Activated T-cell treated with anti-CD3 and anti-CD28 coated beads, Interleukin-2, amount 50 U/mL, for 24 hours (primary cell): Measurements from ENCODE around the gene BDH1.
"Not testable (repeated sequence)": the region's sequence is repeated elsewhere in the genome, so short reads cannot be mapped to it uniquely, and the experiment has no call there.

Source experiments
- DNase-seq: peaks from one replicate; pipeline ENCODE4 v3.0.0-alpha.2; 2020
- H3K27ac Mint-ChIP-seq: 2 replicates; pipeline ENCODE4 v1.8.0; 2020; ENCODE audit warnings: mild to moderate bottlenecking, mixed read lengths
- H3K27me3 Mint-ChIP-seq: 2 replicates; pipeline ENCODE4 v1.8.0; 2020; ENCODE audit warnings: mixed read lengths
- H3K36me3 Mint-ChIP-seq: 2 replicates; pipeline ENCODE4 v1.8.0; 2020; ENCODE audit warnings: low read depth, mixed read lengths
- H3K4me1 Mint-ChIP-seq: 2 replicates; pipeline ENCODE4 v1.8.0; 2020; ENCODE audit warnings: low read depth, mixed read lengths
- H3K4me3 Mint-ChIP-seq: 2 replicates; pipeline ENCODE4 v1.8.0; 2020; ENCODE audit warnings: mild to moderate bottlenecking, moderate library complexity, mixed read lengths
- H3K9me3 Mint-ChIP-seq: 2 replicates; pipeline ENCODE4 v1.8.0; 2020; ENCODE audit warnings: mixed read lengths

BDH1 gene

GRCh38 chr3:197490098-197491058, 65.4 kb downstream of the BDH1 start:
- Mint-ChIP-seq H3K4me3 (no peak overlapping the region), H3K27ac (no peak overlapping the region), H3K27me3 (no peaks in the 10 kb centered on the region)

GRCh38 chr3:197487911-197488391, 67.8 kb downstream of the BDH1 start:
- Mint-ChIP-seq H3K27ac (no peak overlapping the region), H3K4me3 (no peak overlapping the region), H3K9me3 (no peaks in the 10 kb centered on the region), H3K27me3 (no peaks in the 10 kb centered on the region), H3K36me3 (no peaks in the 10 kb centered on the region), H3K4me1 (no peaks in the 10 kb centered on the region)
- no peak for DNase-seq

More at GRCh38 chr3:197490098-197491058, 65.4 kb downstream of the BDH1 start:
- no peak for DNase-seq
- Mint-ChIP-seq H3K4me1 (no peaks in the 10 kb centered on the region), H3K36me3 (no peaks in the 10 kb centered on the region), H3K9me3 (no peaks in the 10 kb centered on the region)

GRCh38 chr3:197486861-197487260, 68.9 kb downstream of the BDH1 start:
- H3K36me3 Mint-ChIP-seq, result no peaks in the 10 kb centered on the region
- H3K4me3 Mint-ChIP-seq, result no peak overlapping the region
- no peak for DNase-seq
- H3K9me3 Mint-ChIP-seq, result no peaks in the 10 kb centered on the region
- no peak overlapping the region for H3K27ac Mint-ChIP-seq
- H3K27me3 Mint-ChIP-seq, result no peaks in the 10 kb centered on the region
- H3K4me1 Mint-ChIP-seq, result no peaks in the 10 kb centered on the region

GRCh38 chr3:197485143-197485542, 70.6 kb downstream of the BDH1 start:
- Mint-ChIP-seq H3K9me3 (no peaks in the 10 kb centered on the region), H3K4me3 (no peak overlapping the region), H3K4me1 (no peaks in the 10 kb centered on the region), H3K36me3 (no peaks in the 10 kb centered on the region), H3K27me3 (no peaks in the 10 kb centered on the region), H3K27ac (no peak overlapping the region)
- no peak for DNase-seq

- H3K4me3 Mint-ChIP-seq, result no peak overlapping the region
- no peak for DNase-seq
- H3K27me3 Mint-ChIP-seq, result peaks cover 5% of the 10 kb centered on the region
- H3K36me3 Mint-ChIP-seq, result no peaks in the 10 kb centered on the region
- no peaks in the 10 kb centered on the region for H3K9me3 Mint-ChIP-seq
- no peaks in the 10 kb centered on the region for H3K4me1 Mint-ChIP-seq
- no peak overlapping the region for H3K27ac Mint-ChIP-seq
These were observed 71.4 kb downstream of the BDH1 start for GRCh38 chr3:197484204-197484901.

- Mint-ChIP-seq H3K4me1 (no peaks in the 10 kb centered on the region), H3K36me3 (no peaks in the 10 kb centered on the region), H3K27ac (no peak overlapping the region), H3K9me3 (no peaks in the 10 kb centered on the region), H3K27me3 (peaks cover 12% of the 10 kb centered on the region), H3K4me3 (no peak overlapping the region)
- DNase-seq, result no peak
These were observed 73.8 kb downstream of the BDH1 start for GRCh38 chr3:197482001-197482400.

GRCh38 chr3:197480320-197480719, 75.4 kb downstream of the BDH1 start:
- Mint-ChIP-seq H3K9me3 (no peaks in the 10 kb centered on the region), H3K36me3 (no peaks in the 10 kb centered on the region)

GRCh38 chr3:197478746-197479668, 76.8 kb downstream of the BDH1 start:
- H3K4me3 Mint-ChIP-seq, result no peak overlapping the region
- no peaks in the 10 kb centered on the region for H3K9me3 Mint-ChIP-seq
- no peak overlapping the region for H3K27ac Mint-ChIP-seq
- no peaks in the 10 kb centered on the region for H3K4me1 Mint-ChIP-seq
- H3K27me3 Mint-ChIP-seq, result peaks cover 19% of the 10 kb centered on the region
- DNase-seq, result no peak
- no peaks in the 10 kb centered on the region for H3K36me3 Mint-ChIP-seq

More at GRCh38 chr3:197480320-197480719, 75.4 kb downstream of the BDH1 start:
- Mint-ChIP-seq H3K27me3 (peaks cover 19% of the 10 kb centered on the region), H3K4me1 (no peaks in the 10 kb centered on the region), H3K4me3 (no peak overlapping the region), H3K27ac (no peak overlapping the region)
- DNase-seq, result no peak

- H3K27ac Mint-ChIP-seq, H3K9me3 Mint-ChIP-seq, H3K4me3 Mint-ChIP-seq, DNase-seq, H3K4me1 Mint-ChIP-seq, H3K36me3 Mint-ChIP-seq: not testable (repeated sequence)
- peaks cover 22% of the 10 kb centered on the region for H3K27me3 Mint-ChIP-seq
These were observed 78.0 kb downstream of the BDH1 start for GRCh38 chr3:197477816-197478215.

- H3K36me3 Mint-ChIP-seq, result no peaks in the 10 kb centered on the region
- H3K27ac Mint-ChIP-seq, result no peak overlapping the region
- H3K27me3 Mint-ChIP-seq, result peaks cover 24% of the 10 kb centered on the region
- no peaks in the 10 kb centered on the region for H3K9me3 Mint-ChIP-seq
- H3K4me3 Mint-ChIP-seq, result no peak overlapping the region
- no peaks in the 10 kb centered on the region for H3K4me1 Mint-ChIP-seq
- DNase-seq, result no peak
These were observed 79.7 kb downstream of the BDH1 start for GRCh38 chr3:197475997-197476525.

GRCh38 chr3:197475514-197475913, 80.3 kb downstream of the BDH1 start:
- peaks cover 24% of the 10 kb centered on the region for H3K27me3 Mint-ChIP-seq
- no peaks in the 10 kb centered on the region for H3K9me3 Mint-ChIP-seq
- H3K36me3 Mint-ChIP-seq, result no peaks in the 10 kb centered on the region

GRCh38 chr3:197472151-197472550, 83.6 kb downstream of the BDH1 start:
- no peak overlapping the region for H3K4me3 Mint-ChIP-seq
- peaks cover 5% of the 10 kb centered on the region for H3K4me1 Mint-ChIP-seq
- H3K27ac Mint-ChIP-seq, result no peak overlapping the region
- peaks cover 37% of the 10 kb centered on the region for H3K27me3 Mint-ChIP-seq
- no peaks in the 10 kb centered on the region for H3K36me3 Mint-ChIP-seq
- DNase-seq, result no peak
- H3K9me3 Mint-ChIP-seq, result no peaks in the 10 kb centered on the region

More at GRCh38 chr3:197475514-197475913, 80.3 kb downstream of the BDH1 start:
- no peaks in the 10 kb centered on the region for H3K4me1 Mint-ChIP-seq
- DNase-seq, result no peak
- no peak overlapping the region for H3K4me3 Mint-ChIP-seq
- no peak overlapping the region for H3K27ac Mint-ChIP-seq

GRCh38 chr3:197471221-197472010, 84.4 kb downstream of the BDH1 start:
- DNase-seq, result no peak
- Mint-ChIP-seq H3K27ac (no peak overlapping the region), H3K4me1 (peaks cover 11% of the 10 kb centered on the region), H3K36me3 (no peaks in the 10 kb centered on the region), H3K9me3 (no peaks in the 10 kb centered on the region), H3K27me3 (peaks cover 41% of the 10 kb centered on the region), H3K4me3 (no peak overlapping the region)
